Motor neuron (in vitro differentiated cells): ENCODE results near the gene FAM53B. TPM values are rescaled to one million over a fixed set of nuclear protein-coding genes. Genes with fewer than 3 reads are reported as not detected.

Experiments
- ATAC-seq, 8 experiments: fragments of 200-7000 bp; cut with Tn5 transposase; replicated peaks in 6 of 8; 2 replicates each; pipeline ENCODE4 v1.8.0; 2021; ENCODE audit warnings: mild to moderate bottlenecking in 8 of 8, moderate library complexity in 8 of 8
- H3K27ac ChIP-seq, 2 donors: fragments of 250-450 bp; sonication (Bioruptor Pico); 2 replicates each; pipeline ENCODE4 v1.9.0; 2021; ENCODE audit warnings: antibody characterized with exemption in 2 of 2, mild to moderate bottlenecking in 2 of 2, moderate library complexity in 1 of 2
- H3K4me1 ChIP-seq, 2 donors: fragments of 250-450 bp; sonication (Bioruptor Pico); replicated peaks in 1 of 2; 2 replicates each; pipeline ENCODE4 v1.6.1; 2021; ENCODE audit warnings: antibody characterized with exemption in 2 of 2, mild to moderate bottlenecking in 2 of 2, moderate library complexity in 1 of 2
- H3K4me3 ChIP-seq, 5 donors: fragments of 250-450 bp; sonication (Bioruptor Pico); 2 replicates each; pipeline ENCODE4 v1.9.0; 2021; ENCODE audit warnings: antibody characterized with exemption in 5 of 5, mild to moderate bottlenecking in 5 of 5, moderate library complexity in 4 of 5
- WGBS, 10 experiments: fragments of 450-650 bp; shearing (Covaris generic); methylation state at CpG; one replicate each; pipeline ENCODE4 v1.0.0; 2022; 5-methylcytosine and 5-hydroxymethylcytosine counted together
- in situ Hi-C, 9 experiments: fragments of 400-800 bp; cut with MboI; loops; one replicate each; pipeline ENCODE4 v1.15.0; 2021; ENCODE audit warnings: low sequenced_read_pairs in 9 of 9, low pct_unique_long_range_greater_than_20kb in 2 of 9; ENCODE audit not compliant: unreplicated experiment in 9 of 9
- total RNA-seq, 8 experiments: library from RNA; unstranded; fragments of 300-600 nt; gene quantifications; 2 replicates each; pipeline versions ENCODE4 v1.2.3 to v1.2.4, GENCODE V29; 2022

Gene FAM53B
- total RNA-seq, 8 experiments from 2014 or later: 10.3 to 29.6 (median 18.8) TPM

DNA sequence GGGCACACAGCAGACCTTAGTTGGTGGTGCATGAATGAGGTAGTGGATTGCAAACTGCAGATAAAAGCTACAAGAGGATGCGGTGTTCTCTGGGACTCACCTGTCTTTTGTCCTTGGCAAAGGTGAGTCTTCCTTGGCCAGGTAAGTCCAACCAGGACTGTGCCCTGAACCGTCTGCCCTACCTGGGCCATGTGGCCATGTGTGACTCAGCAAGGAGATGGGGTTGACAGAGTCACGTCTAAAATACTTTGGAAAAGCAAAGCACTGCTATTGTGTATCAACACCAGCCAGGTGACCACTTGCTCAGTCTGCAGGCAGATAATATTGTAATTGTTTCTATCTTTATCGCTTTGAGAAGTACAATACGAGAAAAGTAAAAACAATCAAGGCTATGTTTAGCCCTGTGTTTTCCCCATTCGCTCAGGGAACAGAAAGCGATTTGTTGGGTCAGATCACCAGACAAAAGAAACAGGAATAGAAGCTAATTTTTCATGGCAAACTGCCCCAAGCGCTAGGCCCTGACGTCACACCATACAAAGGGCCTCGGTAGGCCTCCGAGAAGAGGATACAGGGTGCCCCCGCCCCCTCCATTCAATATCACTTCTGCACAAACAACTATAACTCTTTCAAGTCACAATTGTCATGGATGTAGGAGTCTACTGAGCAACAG lies 57.3 kb downstream of the FAM53B start:
- peak in 5 of 8 experiments; percentile 87 to 92 (median 90) for ATAC-seq
- WGBS, 10 experiments: 58 to 100% (median 84%) methylated on average over 1 to 7 of the region's 12 CpGs; no CpG with 5 or more reads in 1 of the 10 experiments
- peak overlapping the region; percentile 50 to 75 for H3K27ac ChIP-seq
- H3K4me1 ChIP-seq: peaks cover 42 to 52% of the 10 kb centered on the region in 2 donors
- H3K4me3 ChIP-seq: no peak overlapping the region
- in situ Hi-C loops: no loop called here

DNA sequence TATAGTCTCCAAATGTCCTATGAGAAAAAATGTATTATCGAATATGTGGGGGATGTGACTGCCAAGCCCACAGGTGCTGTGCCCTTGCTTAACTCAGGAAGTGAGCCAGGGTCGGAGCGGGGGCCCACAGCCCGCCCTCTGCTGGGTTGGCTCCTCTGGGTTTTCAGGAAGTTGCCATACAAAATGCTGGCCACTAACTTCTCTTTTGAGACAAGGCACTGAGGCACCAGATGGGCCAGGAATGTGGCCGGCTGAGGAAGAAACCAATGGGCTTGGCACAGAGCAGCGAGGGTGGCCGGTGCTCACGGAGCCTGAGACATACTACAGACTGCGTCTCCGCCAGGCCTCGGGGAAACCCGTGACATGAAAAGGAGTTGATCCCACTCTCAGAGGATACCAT lies 58.9 kb downstream of the FAM53B start:
- no peak overlapping the region for H3K4me3 ChIP-seq
- no peak overlapping the region for H3K27ac ChIP-seq
- in situ Hi-C loops: no loop called here
- peaks cover 27 to 51% of the 10 kb centered on the region in 2 donors for H3K4me1 ChIP-seq
- no peak for ATAC-seq
- WGBS, 10 experiments: 20 to 100% (median 97%) methylated on average over 1 to 10 of the region's 12 CpGs

DNA sequence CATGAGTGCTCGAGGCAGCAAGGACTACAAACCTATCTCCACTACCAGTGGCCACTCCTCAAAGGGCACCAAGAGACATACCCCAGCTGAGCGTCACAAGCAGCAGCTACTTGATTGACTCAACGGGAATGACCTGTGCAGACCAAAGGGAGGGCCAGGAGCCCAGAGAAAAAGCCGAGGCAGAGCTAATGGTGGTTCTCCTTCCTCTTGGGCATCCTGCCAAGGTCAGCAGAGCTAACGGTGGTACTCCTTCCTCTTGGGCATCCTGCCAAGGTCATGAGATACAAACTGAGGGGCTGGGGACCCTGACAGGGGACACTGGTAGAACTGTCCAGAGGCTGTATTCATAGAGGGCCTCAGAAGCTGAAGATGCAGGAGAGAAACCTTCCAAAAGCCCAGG lies 60.4 kb downstream of the FAM53B start:
- ATAC-seq: no peak
- no peak overlapping the region for H3K27ac ChIP-seq
- H3K4me1 ChIP-seq: peaks cover 25 to 50% of the 10 kb centered on the region in 2 donors
- no peak overlapping the region for H3K4me3 ChIP-seq
- 50 to 100% (median 80%) methylated on average over 1 to 5 of the region's 5 CpGs; no CpG with 5 or more reads in 6 of the 10 experiments for WGBS, 10 experiments
- in situ Hi-C loops: no loop called here

DNA sequence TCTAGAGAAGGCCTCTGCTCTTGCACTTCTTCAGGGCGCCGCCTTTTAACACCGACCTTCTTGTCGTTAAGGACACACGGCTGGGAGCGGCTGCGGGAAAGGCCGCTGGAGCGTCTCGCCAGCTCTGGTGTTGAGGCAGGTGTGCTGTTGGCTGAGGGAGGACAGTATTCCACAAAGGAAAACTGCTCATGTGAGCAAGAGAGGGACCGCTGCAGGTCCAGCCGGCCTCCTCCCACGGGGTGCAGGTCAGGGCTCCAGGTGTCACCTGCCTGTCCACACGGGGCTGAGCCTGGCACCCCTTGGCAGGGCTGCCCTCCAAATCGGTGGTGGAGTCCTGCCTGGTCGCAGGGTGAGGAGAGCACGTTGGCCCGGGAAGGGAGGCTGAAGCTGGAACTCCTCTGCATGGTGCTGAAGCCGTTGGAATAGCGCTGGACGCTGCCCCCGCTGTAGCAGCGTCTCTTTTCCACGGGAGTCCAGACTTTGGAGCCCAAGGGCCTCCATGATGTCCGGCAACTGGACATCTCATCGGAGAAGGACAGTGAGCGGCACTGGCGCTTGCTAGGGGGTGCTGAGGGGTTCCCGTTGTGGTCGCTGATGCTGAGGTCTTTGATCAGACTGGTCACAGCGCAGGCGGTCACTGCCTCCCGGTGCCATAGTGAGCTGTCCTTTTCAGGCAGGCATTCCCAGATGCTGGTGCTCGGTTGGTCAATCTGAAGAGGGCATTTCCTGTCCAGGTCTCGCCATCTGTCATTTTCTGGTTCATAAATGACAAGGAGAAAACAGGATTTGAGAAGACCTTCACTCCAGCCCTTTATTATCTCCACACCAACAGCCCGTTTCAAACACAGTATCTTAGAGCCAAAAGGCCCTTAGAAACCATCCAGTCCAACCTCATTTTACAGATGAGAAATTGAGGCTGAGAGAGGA lies 62.3 kb downstream of the FAM53B start:
- no peak overlapping the region for H3K4me3 ChIP-seq
- H3K27ac ChIP-seq: peak overlapping the region in 1 of 2 donors; percentile 61
- H3K4me1 ChIP-seq: peaks cover 36 to 53% of the 10 kb centered on the region in 2 donors
- in situ Hi-C loops: no loop called here
- no peak for ATAC-seq
- WGBS, 10 experiments: 89 to 100% (median 97%) methylated on average over 1 to 15 of the region's 36 CpGs; no CpG with 5 or more reads in 2 of the 10 experiments

DNA sequence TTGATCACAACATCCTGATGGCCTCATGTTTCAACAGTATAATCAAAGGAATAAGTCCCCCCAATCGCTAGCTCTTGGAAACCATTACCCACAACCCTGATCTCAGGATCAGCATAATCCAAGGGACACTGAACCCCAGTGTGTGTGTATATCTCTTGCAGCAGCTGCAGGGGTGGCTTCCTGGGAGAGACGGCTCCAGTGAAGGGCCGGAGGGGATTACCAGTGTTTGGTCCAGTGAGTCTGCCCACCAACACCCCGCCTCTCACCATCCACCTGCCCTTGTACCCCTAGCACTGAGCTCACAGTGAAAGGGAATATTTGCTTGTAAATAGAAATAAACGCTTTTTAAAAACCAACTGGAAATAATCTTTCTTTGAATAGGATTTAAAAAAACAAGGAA lies 63.1 kb downstream of the FAM53B start:
- H3K4me3 ChIP-seq: no peak overlapping the region
- 40 to 100% (median 96%) methylated on average over 1 to 4 of the region's 5 CpGs; no CpG with 5 or more reads in 3 of the 10 experiments for WGBS, 10 experiments
- peak overlapping the region in 1 of 2 donors; percentile 61 for H3K27ac ChIP-seq
- peaks cover 36 to 53% of the 10 kb centered on the region in 2 donors for H3K4me1 ChIP-seq
- in situ Hi-C loops: no loop called here
- no peak for ATAC-seq

DNA sequence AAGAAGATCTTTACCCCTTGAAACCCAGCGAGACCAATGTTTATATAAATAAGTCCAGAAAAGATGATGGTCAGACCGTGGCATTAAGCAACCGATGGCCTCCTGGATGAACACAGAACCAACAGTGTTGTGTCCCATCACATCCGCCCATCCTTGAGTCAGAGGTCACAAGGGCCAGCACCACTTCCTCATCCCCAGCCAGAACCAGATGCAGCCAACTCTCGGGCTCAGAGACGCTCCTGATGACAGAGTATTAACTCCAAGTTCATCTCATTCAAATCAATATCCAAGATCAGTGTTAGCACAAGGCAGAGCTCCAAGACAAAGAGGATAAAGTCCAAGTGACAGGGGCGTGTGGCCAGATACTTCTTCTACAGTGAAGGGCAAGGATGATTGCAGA lies 63.5 kb downstream of the FAM53B start:
- 40 to 100% (median 90%) methylated on average over 1 to 5 of the region's 7 CpGs; no CpG with 5 or more reads in 3 of the 10 experiments for WGBS, 10 experiments
- in situ Hi-C loops: no loop called here
- ATAC-seq: no peak
- H3K4me3 ChIP-seq: no peak overlapping the region
- H3K4me1 ChIP-seq: peaks cover 33 to 51% of the 10 kb centered on the region in 2 donors
- H3K27ac ChIP-seq: peak overlapping the region in 1 of 2 donors; percentile 61

DNA sequence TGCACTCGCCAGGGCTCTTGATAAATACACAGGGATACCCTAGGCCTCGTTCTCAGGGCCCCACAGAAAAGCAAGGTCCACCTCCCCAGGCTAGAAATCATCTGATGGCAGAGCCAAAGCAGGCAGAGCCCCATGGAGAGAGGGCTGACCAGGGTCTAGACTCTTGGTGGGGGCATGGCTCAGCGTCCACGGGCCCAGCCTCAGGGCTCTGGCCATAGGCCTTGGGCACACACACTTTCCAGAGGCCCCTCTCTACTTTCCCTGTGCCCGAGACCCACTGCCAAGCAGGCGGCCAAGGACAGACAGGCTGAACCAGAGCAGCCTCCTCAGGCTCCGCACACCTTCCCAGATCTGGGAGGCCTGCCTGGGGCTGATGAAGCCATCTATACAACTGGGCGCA lies 64.8 kb downstream of the FAM53B start:
- no peak overlapping the region for H3K4me3 ChIP-seq
- H3K27ac ChIP-seq: no peak overlapping the region
- H3K4me1 ChIP-seq: peaks cover 32 to 59% of the 10 kb centered on the region in 2 donors
- in situ Hi-C loops: no loop called here
- WGBS, 10 experiments: 0 to 100% (median 95%) methylated on average over 1 to 2 of the region's 8 CpGs; no CpG with 5 or more reads in 6 of the 10 experiments
- no peak for ATAC-seq

DNA sequence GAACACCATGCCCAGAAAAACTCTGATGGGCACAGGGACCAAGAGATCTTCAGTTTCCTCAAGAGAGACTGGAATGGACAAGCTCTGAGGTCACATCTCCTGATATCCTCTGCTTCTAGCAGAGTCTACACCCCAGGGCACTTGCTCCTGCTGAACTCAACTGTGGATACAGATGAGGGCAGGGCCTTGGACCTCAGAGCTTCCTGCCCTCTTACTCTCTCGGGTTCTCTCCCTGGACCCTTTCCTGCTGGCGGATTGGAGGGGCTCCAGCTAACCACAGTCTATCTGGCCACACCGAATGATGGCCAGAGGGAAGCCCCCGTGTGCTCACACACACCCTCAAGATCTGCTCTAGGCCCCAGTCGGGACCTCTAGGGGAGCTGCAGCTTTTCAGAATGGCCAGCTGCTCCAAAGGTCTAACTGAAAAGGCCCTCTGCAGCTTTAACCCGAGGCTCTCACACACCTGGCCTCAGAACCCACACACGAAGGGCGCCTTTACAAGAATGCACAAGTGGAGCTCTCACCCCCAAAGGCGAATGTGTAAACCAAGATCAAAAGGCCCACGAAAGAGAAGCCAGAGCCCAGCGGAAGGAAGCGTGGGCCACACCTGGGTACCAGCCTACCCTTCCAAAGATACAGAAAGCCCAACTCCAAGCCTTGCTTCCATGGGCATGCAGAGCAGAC lies 65.5 kb downstream of the FAM53B start:
- H3K27ac ChIP-seq: peak overlapping the region; percentile 75 to 81
- H3K4me1 ChIP-seq: peaks cover 32 to 53% of the 10 kb centered on the region in 2 donors
- ATAC-seq: peak in 3 of 8 experiments; percentile 46 to 66 (median 49)
- in situ Hi-C loops: no loop called here
- H3K4me3 ChIP-seq: no peak overlapping the region
- 60 to 100% (median 93%) methylated on average over 1 to 5 of the region's 12 CpGs; no CpG with 5 or more reads in 3 of the 10 experiments for WGBS, 10 experiments

DNA sequence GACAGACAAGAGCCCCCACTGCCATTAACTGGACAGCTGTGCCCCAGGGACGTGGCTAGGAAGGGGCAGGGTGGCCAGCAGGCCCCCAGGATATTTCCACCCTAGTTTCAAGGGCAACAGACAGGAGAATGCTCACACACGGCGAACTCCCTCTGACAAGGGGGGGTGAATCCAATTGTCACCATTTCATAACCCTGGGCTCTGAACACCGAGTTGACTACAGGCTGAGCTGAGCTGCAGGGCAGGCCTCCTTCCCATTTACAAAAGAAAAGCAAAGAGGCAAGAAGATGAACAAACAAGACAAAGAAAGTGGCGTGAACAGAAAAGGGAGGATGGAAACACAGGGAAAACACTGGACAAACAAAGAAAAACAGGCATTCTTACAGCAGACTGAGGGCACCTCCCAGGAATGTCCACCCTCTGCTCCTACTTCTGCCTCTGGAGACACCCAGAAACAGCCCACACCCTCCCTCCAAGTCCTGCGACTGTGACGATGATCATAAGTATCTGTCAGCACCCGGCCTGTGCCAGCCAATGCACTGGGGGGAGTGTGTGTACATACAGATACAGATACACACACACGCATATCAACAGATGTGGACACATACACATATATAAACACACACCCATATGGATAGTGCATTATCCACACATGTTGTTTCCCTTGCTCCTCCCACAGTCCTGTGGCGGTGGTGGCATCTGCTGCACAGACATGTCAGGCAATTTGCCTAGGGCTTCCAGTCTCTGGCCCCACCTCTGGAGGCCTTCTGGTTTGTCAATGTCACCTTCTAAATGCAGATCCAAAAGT lies 66.2 kb downstream of the FAM53B start:
- H3K4me3 ChIP-seq: no peak overlapping the region
- ATAC-seq: peak; percentile 51 to 96 (median 73)
- 0 to 100% (median 30%) methylated on average over 1 to 8 of the region's 10 CpGs; no CpG with 5 or more reads in 2 of the 10 experiments for WGBS, 10 experiments
- peaks cover 32 to 53% of the 10 kb centered on the region in 2 donors for H3K4me1 ChIP-seq
- H3K27ac ChIP-seq: peak overlapping the region; percentile 75 to 81
- in situ Hi-C loops: no loop called here

DNA sequence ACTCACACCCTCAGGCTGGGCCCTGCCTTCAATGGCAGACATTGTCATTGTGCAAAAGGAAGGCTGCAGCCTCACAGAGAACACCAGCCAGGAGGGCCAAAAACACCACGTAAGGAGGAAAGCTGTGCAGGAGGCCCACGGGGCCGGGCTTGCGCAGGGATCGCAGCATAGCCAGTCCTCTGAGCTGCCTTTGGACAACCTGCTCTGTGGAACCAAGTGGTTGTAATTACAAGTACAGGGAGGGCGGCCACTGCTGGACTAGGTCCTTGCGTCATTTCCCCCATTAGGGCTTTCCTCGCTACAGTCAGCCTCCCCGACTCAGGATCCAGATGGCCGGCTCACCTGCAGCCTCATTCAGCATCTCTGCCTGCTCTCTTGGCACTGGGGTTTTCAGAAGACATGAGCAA lies 66.9 kb downstream of the FAM53B start:
- H3K4me3 ChIP-seq: no peak overlapping the region
- 20 to 65% (median 43%) methylated on average over 1 to 6 of the region's 10 CpGs; no CpG with 5 or more reads in 6 of the 10 experiments for WGBS, 10 experiments
- ATAC-seq: peak in 7 of 8 experiments; percentile 13 to 57 (median 41)
- peaks cover 33 to 57% of the 10 kb centered on the region in 2 donors for H3K4me1 ChIP-seq
- in situ Hi-C loops: no loop called here
- peak overlapping the region; percentile 75 to 81 for H3K27ac ChIP-seq

DNA sequence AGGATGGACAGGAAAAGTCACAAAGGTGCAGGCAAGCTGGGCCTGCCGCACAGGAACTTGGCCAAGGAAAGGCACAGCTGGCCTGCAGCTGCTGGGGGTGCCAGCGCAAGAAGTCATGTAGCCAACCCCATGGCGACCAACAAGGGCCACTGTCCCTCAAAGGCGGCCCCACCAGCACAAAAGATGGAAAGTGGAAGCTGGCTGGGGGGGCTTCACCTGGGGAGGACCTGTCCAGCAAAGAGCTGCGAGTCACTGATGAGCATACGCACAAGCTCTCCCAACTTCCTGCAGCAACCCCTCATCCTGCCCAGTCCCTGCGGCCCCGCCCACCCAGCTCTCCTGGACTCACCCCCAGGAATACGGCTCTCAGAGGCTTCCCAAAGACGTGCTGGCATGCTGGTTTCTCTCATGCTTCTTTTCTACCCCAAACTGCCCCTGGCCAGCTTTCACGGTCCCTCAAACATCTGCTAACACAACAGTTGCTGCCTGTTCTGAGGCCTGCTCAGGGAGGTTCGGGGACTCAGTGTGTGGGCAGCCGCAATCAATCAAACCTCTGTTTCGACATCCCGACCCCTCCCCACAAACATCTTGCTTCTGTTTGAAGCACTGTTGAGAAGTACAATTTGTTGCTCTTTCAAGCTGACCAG lies 67.6 kb downstream of the FAM53B start:
- 0 to 100% (median 40%) methylated on average over 1 to 4 of the region's 15 CpGs; no CpG with 5 or more reads in 5 of the 10 experiments for WGBS, 10 experiments
- peak in 5 of 8 experiments; percentile 26 to 77 (median 68) for ATAC-seq
- no peak overlapping the region for H3K4me3 ChIP-seq
- peaks cover 41 to 65% of the 10 kb centered on the region in 2 donors for H3K4me1 ChIP-seq
- peak overlapping the region; percentile 75 to 81 for H3K27ac ChIP-seq
- in situ Hi-C loops: no loop called here
